ENCODE data around the gene ITIH1. TPM values are rescaled to one million over a fixed set of nuclear protein-coding genes. Genes with fewer than 3 reads are reported as not detected.

Gene ITIH1
- total and polyA plus RNA-seq, 2 of the 4 experiments (the other 2 are of a cell fraction), result not detected

DNA sequence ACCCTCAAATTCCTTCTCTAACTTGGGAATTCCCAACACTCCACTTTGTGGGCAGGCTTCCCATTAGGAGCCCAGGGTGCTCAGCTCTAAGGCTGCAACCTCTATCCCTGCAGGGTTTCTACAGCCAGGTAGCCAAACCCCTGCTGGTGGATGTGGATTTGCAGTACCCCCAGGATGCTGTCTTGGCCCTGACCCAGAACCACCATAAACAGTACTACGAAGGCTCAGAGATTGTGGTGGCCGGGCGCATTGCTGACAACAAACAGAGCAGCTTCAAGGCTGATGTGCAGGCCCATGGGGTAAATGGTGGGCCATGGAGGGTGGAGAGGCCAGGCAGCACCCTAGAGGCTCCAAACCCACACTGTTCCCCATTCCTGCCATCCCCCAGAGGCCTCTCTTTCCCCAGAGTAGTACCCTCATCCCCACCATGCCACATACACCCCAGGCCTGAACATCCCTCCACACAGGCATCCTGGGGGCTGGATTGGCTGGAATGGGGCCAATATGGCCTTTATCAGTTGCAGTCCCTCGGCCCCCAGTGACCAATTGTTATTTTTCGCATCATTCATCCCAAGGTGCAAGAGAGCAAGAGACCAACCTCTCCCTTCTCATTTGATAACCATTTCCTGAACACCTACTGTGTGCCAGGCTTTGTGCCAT is 7.7 kb downstream of the ITIH1 start:
- Histone ChIP-seq H3K14ac (replicated peaks; ENCODE audit: low read depth, low read length) (no peak overlapping the region), H3K9me1 (ENCODE audit: insufficient read depth, low read length) (no peaks in the 10 kb centered on the region; the same call in 1 of the 2 replicates), H4K5ac (ENCODE audit: low read depth, low read length) (no peak overlapping the region), H3K27ac (ENCODE audit: insufficient read depth, low read length) (no peak overlapping the region), H3K56ac (ENCODE audit: extremely low read depth, insufficient read depth, low read length) (no peak overlapping the region), H2AK5ac (ENCODE audit: low read depth, low read length) (no peak overlapping the region), H2AK9ac (replicated peaks; ENCODE audit: low read depth, low read length, poor library complexity) (no peak overlapping the region), H2BK20ac (ENCODE audit: low read depth, low read length) (no peak overlapping the region), H3K4me3 (ENCODE audit: insufficient read depth, low read depth, low read length) (no peak overlapping the region), H4K8ac (ENCODE audit: low read depth in 2 of 2, low read length in 2 of 2) (no peak overlapping the region), H2BK5ac (ENCODE audit: low read depth, low read length, poor library complexity, severe bottlenecking) (no peak overlapping the region), H2BK15ac (ENCODE audit: low read depth, low read length) (no peak overlapping the region), H3K4ac (ENCODE audit: low read depth, low read length) (no peak overlapping the region), H2BK120ac (ENCODE audit: low read depth, low read length) (no peak overlapping the region), H3K36me3 (ENCODE audit: control insufficient read depth, insufficient read depth, low read length) (no peaks in the 10 kb centered on the region), H3K79me1 (ENCODE audit: low read depth in 1 of 2, low read length in 2 of 2) (no peaks in the 10 kb centered on the region), H3K23ac (ENCODE audit: low read depth, low read length) (no peak overlapping the region), H3K27me3 (ENCODE audit: control insufficient read depth, insufficient read depth, low read length) (peaks cover 51% of the 10 kb centered on the region), H3K4me2 (ENCODE audit: low read depth, low read length) (no peak overlapping the region), H2AFZ (replicated peaks; ENCODE audit: low read length, poor library complexity) (no peak overlapping the region), H3K9ac (ENCODE audit: low read depth, low read length) (no peak overlapping the region), H4K20me1 (ENCODE audit: insufficient read depth, low read length) (no peaks in the 10 kb centered on the region), H3K18ac (ENCODE audit: low read depth, low read length) (no peak overlapping the region), H3K4me1 (ENCODE audit: control insufficient read depth, insufficient read depth, low read length) (no peaks in the 10 kb centered on the region), H4K91ac (ENCODE audit: insufficient read depth, low read depth, low read length) (no peak overlapping the region), H3K9me3 (ENCODE audit: control insufficient read depth, insufficient read depth, low read length) (no peaks in the 10 kb centered on the region)
- DNase-seq (no peak), ATAC-seq (ENCODE audit: low read depth) (no peak)
- no CpG with 5 or more reads among the region's 5 CpGs for WGBS, 2 experiments (ENCODE audit: extremely low coverage in 2 of 2, insufficient read length in 1 of 2)
- POLR2A ChIA-PET (ENCODE audit: unreplicated experiment), result no interaction called here
- dilution Hi-C loops (cut with HindIII; ENCODE audit: low sequenced_read_pairs, unreplicated experiment) (no loop called here), in situ Hi-C loops (cut with MboI; ENCODE audit: low sequenced_read_pairs) (no loop called here), intact Hi-C loops (cut with micrococcal nuclease) (no loop called here)
- CTCF ChIA-PET, result no interaction called here
- no TSS peak for BruUV-seq (replicated peaks)
- TF ChIP-seq CHD1 (IDR thresholded peaks at IDR 0.05; ENCODE audit: low read depth, low read length), result no peak
- no peak for TF ChIP-seq NFE2L2 (IDR thresholded peaks at IDR 0.05; ENCODE audit: low read depth, low read length)
- TF ChIP-seq RFX5 (IDR thresholded peaks at IDR 0.05; ENCODE audit: low read depth, low read length), result no peak
- TF ChIP-seq USF2 (IDR thresholded peaks at IDR 0.05; ENCODE audit: low read depth, low read length), result no peak
- TF ChIP-seq CTCF (conservative IDR thresholded peaks at IDR 0.05; ENCODE audit: low read depth, low read length), result no peak
- no peak for TF ChIP-seq POLR2A (IDR thresholded peaks at IDR 0.05; ENCODE audit: low read depth, low read length)
- TF ChIP-seq BHLHE40 (IDR thresholded peaks at IDR 0.05; ENCODE audit: low read depth, low read length), result no peak
- no peak for TF ChIP-seq RCOR1 (IDR thresholded peaks at IDR 0.05; ENCODE audit: insufficient replicate concordance, low read length)
- TF ChIP-seq RAD21 (IDR thresholded peaks at IDR 0.05; ENCODE audit: low read length), result no peak
- TF ChIP-seq CEBPB (IDR thresholded peaks at IDR 0.05; ENCODE audit: low read depth, low read length), result no peak
- TF ChIP-seq MAZ (IDR thresholded peaks at IDR 0.05; ENCODE audit: borderline replicate concordance, low read depth, low read length), result no peak
- no peak for TF ChIP-seq SMC3 (IDR thresholded peaks at IDR 0.05; ENCODE audit: low read depth, low read length)
- TF ChIP-seq FOS (IDR thresholded peaks at IDR 0.05; ENCODE audit: low read depth, low read length), result no peak
- TF ChIP-seq MXI1 (IDR thresholded peaks at IDR 0.05; ENCODE audit: borderline replicate concordance, low read depth, low read length), result no peak
- TF ChIP-seq MAFK (IDR thresholded peaks at IDR 0.05; ENCODE audit: low read depth, low read length), result no peak
- TF ChIP-seq ELK1 (IDR thresholded peaks at IDR 0.05; ENCODE audit: borderline replicate concordance, low read depth, low read length), result no peak

Measured in IMR-90 (cell line).